GM12872 (cell line): ENCODE data around the gene ZNF45.

Experiments
- CTCF ChIP-seq: IDR thresholded peaks from 3 replicates; pipeline ENCODE4 v1.5.1; 2011; ENCODE audit warnings: low read depth, mild to moderate bottlenecking, low read length, moderate library complexity; ENCODE audit not compliant: insufficient read depth

The ZNF45 gene

DNA sequence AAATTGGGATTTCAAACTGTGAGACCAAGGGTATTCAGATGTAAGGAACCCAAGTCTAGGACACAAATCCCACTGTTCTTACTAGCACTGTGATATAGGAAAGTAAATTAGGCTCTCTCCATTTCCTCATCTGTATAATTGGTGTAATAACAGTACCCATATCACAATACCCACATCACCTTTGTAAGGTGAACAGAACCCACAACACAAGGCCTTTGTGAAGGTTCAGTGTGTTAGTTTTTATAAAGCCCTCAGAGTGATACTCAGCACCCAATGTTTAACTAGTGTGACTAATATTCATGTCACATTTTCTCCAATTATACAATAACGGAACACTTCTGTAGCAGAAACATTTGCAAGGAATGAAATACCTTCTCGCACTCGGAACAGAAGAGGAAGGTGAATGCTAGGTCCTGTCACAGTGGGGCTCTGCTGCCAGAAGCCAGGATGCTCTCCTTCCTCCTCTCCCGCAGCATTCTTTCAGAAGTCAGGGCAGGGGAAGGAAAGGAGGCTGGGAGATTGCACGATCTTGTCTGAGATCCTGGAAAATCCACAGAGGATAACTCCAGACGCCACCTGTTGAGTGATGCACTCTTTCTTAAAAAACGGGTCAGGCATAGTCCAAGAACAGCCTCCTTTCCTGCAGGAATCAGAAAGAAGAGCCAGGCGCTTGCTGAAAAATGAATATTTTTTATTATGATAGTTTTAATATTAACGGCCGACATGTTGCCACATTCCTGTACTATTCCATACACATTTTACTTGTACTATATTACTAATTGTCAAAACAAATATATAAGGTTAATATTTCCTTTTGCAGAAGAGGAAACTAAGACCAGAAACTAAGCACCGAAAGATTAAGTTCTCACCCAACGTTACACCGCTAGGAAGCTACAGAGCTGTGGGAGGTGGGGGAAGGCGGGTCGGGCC is 762 bp downstream of the ZNF45 start:
- TF ChIP-seq CTCF, result 0 out of 3 replicates have a peak, but pooled peaks have one; percentile 18

- no peak for TF ChIP-seq CTCF
Measured at GRCh38 chr19:43928820-43929219, 6.3 kb downstream of the ZNF45 start.

GRCh38 chr19:43923875-43924274 is 11.2 kb downstream of the ZNF45 start:
- no peak for TF ChIP-seq CTCF

- no peak for TF ChIP-seq CTCF
Measured at GRCh38 chr19:43914051-43914450, 21.0 kb downstream of the ZNF45 start.

- TF ChIP-seq CTCF, result no peak
Measured at GRCh38 chr19:43913383-43913782, 21.7 kb downstream of the ZNF45 start.

DNA sequence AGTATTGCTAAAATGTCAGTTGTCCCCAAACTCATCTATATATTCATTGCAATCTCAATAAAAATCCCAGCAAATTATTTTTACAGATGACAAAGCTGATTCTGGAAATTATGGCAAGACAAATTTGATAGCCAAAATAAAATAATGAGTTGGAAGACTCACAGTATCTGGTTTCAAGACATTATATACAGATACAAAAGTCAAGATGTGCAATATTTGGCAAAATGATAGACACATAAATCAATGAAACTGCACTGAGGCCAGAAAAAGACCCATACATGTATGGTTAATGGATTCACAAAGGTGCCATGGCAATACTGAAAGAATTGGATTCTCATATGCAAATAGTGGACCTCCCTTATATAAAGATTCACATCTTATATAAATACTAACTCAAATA is 24.2 kb downstream of the ZNF45 start:
- no peak for TF ChIP-seq CTCF

DNA sequence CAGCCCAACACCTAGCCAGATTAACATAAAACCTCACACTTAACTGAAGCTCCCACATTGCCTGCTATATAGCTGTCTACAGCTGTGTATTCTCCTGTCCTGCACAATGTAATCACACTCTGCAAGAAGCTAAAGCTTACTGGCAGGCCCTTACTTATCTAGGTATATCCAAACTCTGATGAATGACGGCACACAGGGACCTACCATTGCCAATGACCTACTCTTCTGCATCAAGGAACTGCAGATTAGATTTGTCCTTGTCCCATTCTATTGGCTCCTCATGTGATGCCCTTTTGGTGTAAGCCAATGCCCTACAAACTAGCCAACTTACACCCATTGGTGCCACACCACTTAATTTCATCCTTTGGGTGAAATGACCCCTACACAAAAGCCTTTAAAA is 26.4 kb downstream of the ZNF45 start:
- no peak for TF ChIP-seq CTCF
